MM.1S (cell line): ENCODE measurements around the gene R3HDM4.
"Not testable (repeated sequence)": the region's sequence is repeated elsewhere in the genome, so short reads cannot be mapped to it uniquely, and the experiment has no call there.

ENCODE experiments used
- DNase-seq: peaks from one replicate; pipeline ENCODE4 v3.0.0-alpha.2; 2015
- H2AFZ ChIP-seq: fragments of 300-600 bp; sonication (generic); 2 replicates; pipeline ENCODE4 v1.6.0; 2016; ENCODE audit warnings: antibody characterized with exemption, low read length
- H3F3A ChIP-seq: fragments of 300-600 bp; sonication (generic); 2 replicates; pipeline ENCODE4 v1.6.1; 2016; ENCODE audit warnings: mild to moderate bottlenecking, antibody characterized with exemption, low read length, moderate library complexity, mixed read lengths; ENCODE audit not compliant: insufficient read depth
- H3K27ac ChIP-seq: fragments of 300-600 bp; sonication (generic); 2 replicates; pipeline ENCODE4 v1.5.1; 2016; ENCODE audit warnings: mild to moderate bottlenecking, low read length
- H3K27me3 ChIP-seq: fragments of 300-600 bp; sonication (generic); replicated peaks from 2 replicates; pipeline ENCODE4 v1.6.0; 2016; ENCODE audit warnings: low read length; ENCODE audit not compliant: insufficient read depth
- H3K36me3 ChIP-seq: fragments of 300-600 bp; sonication (generic); replicated peaks from 2 replicates; pipeline ENCODE4 v1.6.1; 2016; ENCODE audit warnings: mild to moderate bottlenecking, low read length, mixed read lengths; ENCODE audit not compliant: insufficient read depth
- H3K4me1 ChIP-seq: fragments of 300-600 bp; sonication (generic); 2 replicates; pipeline ENCODE4 v1.6.1; 2016; ENCODE audit warnings: low read length, mixed read lengths
- H3K4me2 ChIP-seq: fragments of 300-600 bp; sonication (generic); 2 replicates; pipeline ENCODE4 v1.6.0; 2016; ENCODE audit warnings: low read depth, low read length
- H3K4me3 ChIP-seq: fragments of 300-600 bp; sonication (generic); 2 replicates; pipeline ENCODE4 v1.5.1; 2016; ENCODE audit warnings: low read length, mixed read lengths
- H3K79me2 ChIP-seq: fragments of 300-600 bp; sonication (generic); 2 replicates; pipeline ENCODE4 v1.6.1; 2016; ENCODE audit warnings: mixed run types, low read length, mixed read lengths
- H3K9ac ChIP-seq: fragments of 300-600 bp; sonication (generic); 2 replicates; pipeline ENCODE4 v1.6.1; 2016; ENCODE audit warnings: low read length, mixed read lengths
- H3K9me2 ChIP-seq: fragments of 300-600 bp; sonication (generic); replicated peaks from 2 replicates; pipeline ENCODE4 v1.6.1; 2016; ENCODE audit warnings: mild to moderate bottlenecking, low read length, mixed read lengths; ENCODE audit not compliant: insufficient read depth
- H3K9me3 ChIP-seq: fragments of 300-600 bp; sonication (generic); replicated peaks from 2 replicates; pipeline ENCODE4 v1.6.1; 2016; ENCODE audit warnings: mild to moderate bottlenecking, low read length, mixed read lengths; ENCODE audit not compliant: insufficient read depth
- H4K20me1 ChIP-seq: fragments of 300-600 bp; sonication (generic); 2 replicates; pipeline ENCODE4 v1.6.1; 2016; ENCODE audit warnings: mild to moderate bottlenecking, low read length, moderate library complexity, mixed read lengths; ENCODE audit not compliant: insufficient read depth
- EZH2 ChIP-seq: fragments of 300-600 bp; sonication (generic); optimal IDR thresholded peaks from 2 replicates; pipeline ENCODE3; 2017; ENCODE audit warnings: low read depth, mild to moderate bottlenecking, antibody characterized with exemption, low read length, mixed read lengths
- EZH2phosphoT487 ChIP-seq: fragments of 300-600 bp; sonication (generic); IDR thresholded peaks from 2 replicates; pipeline ENCODE4 v1.6.1; 2018; ENCODE audit warnings: antibody characterized with exemption, low read length
- TF ChIP-seq, protein P1 (sequence below): fragments of 300-600 bp; sonication (generic); IDR thresholded peaks from 2 replicates; pipeline ENCODE4 v1.5.1; 2016; ENCODE audit warnings: antibody characterized with exemption, low read length, mixed read lengths

The R3HDM4 gene

DNA sequence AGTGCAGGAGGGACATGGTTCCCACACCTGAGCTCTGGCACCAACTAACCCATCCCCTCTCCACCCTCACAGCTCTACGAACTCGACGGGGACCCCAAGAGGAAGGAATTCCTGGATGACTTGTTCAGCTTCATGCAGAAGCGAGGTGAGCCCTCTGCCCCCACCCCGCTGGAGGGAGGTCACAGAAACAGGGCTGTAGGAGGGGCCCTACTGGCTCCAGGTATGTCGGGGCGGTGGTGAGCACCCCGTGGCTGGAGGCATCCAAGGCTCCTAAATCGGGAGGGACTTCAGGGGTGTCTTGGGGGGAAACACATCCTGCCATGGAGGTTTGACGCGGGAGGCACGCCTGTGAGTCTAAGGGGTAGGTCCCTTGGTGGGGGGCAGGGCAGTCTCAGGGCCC is 47.0 kb upstream of the R3HDM4 start:
- Histone ChIP-seq H3K79me2 (peaks cover 3% of the 10 kb centered on the region; the same call in 1 of the 2 replicates), H3K27me3 (no peaks in the 10 kb centered on the region), H3K36me3 (peaks cover 2% of the 10 kb centered on the region; the same call in 1 of the 2 replicates), H3K4me2 (no peak overlapping the region), H4K20me1 (no peaks in the 10 kb centered on the region), H3K9ac (no peak overlapping the region), H3K4me1 (no peaks in the 10 kb centered on the region), H3F3A (no peaks in the 10 kb centered on the region), H3K9me2 (no peaks in the 10 kb centered on the region), H3K4me3 (no peak overlapping the region), H3K27ac (no peak overlapping the region), H2AFZ (no peak overlapping the region), H3K9me3 (no peaks in the 10 kb centered on the region)
- no peak for DNase-seq
- TF ChIP-seq EZH2 = no peak

DNA sequence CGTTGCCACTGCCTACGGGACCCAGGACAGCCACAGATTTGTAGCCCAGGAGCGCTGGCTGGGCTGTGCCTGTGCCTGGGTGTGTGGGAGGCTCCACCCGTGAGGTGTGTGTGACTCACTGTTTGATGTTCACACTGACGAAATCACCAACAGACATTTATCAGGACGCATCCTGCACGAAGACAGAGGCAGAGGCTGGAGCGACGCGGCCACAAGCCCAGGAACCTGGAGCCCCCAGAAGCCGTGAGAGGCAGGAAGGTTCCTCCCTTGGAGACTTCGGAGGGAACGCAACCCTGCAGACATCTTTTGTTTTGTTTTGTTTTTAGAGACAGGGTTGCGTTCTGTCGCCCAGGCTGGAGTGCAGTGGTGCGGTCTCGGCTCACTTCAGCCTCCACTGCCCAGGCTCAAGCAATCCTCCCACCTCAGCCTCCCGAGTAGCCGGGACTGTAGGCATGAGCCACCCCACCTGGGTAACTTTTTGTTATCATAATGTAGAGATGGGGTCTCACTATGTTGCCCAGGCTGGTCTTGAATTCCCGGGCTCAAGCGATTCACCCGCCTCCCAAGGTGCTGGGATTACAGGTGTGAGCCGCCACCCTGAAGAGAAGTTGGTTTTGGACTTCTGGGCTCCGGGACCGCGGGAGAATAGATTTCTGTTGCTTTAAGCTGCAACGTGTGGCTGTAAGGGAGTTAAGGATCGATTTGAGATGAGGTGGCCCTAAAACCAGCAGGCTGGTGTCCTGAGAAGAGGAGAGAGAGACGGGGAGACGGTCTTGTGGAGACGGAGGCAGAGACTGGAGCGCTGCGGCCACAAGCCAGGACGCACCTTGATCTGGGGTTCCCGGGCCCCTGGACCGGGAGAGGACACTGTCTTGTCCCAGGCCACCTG is 46.2 kb upstream of the R3HDM4 start:
- H3K4me2 ChIP-seq = no peak overlapping the region
- H3K79me2 ChIP-seq = peaks cover 6% of the 10 kb centered on the region; the same call in 1 of the 2 replicates
- H3K9me2 ChIP-seq = no peaks in the 10 kb centered on the region
- no peaks in the 10 kb centered on the region for H4K20me1 ChIP-seq
- H3K27ac ChIP-seq = no peak overlapping the region
- DNase-seq = no peak
- no peaks in the 10 kb centered on the region for H3K9me3 ChIP-seq
- no peak for TF ChIP-seq EZH2
- TF ChIP-seq EZH2phosphoT487 = no peak
- TF ChIP-seq, protein P1, sequence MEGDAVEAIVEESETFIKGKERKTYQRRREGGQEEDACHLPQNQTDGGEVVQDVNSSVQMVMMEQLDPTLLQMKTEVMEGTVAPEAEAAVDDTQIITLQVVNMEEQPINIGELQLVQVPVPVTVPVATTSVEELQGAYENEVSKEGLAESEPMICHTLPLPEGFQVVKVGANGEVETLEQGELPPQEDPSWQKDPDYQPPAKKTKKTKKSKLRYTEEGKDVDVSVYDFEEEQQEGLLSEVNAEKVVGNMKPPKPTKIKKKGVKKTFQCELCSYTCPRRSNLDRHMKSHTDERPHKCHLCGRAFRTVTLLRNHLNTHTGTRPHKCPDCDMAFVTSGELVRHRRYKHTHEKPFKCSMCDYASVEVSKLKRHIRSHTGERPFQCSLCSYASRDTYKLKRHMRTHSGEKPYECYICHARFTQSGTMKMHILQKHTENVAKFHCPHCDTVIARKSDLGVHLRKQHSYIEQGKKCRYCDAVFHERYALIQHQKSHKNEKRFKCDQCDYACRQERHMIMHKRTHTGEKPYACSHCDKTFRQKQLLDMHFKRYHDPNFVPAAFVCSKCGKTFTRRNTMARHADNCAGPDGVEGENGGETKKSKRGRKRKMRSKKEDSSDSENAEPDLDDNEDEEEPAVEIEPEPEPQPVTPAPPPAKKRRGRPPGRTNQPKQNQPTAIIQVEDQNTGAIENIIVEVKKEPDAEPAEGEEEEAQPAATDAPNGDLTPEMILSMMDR = no peak
- no peak overlapping the region for H3K4me3 ChIP-seq
- H3K4me1 ChIP-seq = no peaks in the 10 kb centered on the region
- no peak overlapping the region for H3K9ac ChIP-seq
- no peaks in the 10 kb centered on the region; the same call in 1 of the 2 replicates for H3K36me3 ChIP-seq
- no peak overlapping the region for H2AFZ ChIP-seq
- no peaks in the 10 kb centered on the region for H3K27me3 ChIP-seq
- no peaks in the 10 kb centered on the region for H3F3A ChIP-seq

DNA sequence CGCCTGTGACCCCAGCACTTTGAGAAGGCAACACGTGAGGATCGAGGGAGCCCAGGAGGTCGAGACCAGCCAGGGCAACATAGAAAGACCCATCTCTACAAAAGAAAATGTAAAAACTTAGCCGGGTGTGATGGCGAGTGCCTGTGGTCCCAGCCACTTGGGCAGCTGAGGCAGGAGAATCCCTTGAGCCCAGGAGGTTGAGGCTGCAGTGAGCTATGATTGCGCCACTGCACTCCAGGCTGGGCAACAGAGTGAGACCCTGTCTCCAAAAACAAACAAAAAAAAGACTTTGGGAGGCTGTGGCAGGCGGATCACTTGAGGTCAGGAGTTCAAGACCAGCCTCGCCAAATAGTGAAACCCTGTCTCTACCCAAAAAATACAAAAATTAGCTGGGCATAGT is 44.6 kb upstream of the R3HDM4 start:
- H3K4me3 ChIP-seq, DNase-seq, H3K9ac ChIP-seq, H3K4me1 ChIP-seq, H3K27me3 ChIP-seq, H3K27ac ChIP-seq, H3K9me3 ChIP-seq, H3K36me3 ChIP-seq, H3K9me2 ChIP-seq, H4K20me1 ChIP-seq, H2AFZ ChIP-seq, H3F3A ChIP-seq, H3K4me2 ChIP-seq: not testable (repeated sequence)
- peaks cover 13% of the 10 kb centered on the region; the same call in 1 of the 2 replicates for H3K79me2 ChIP-seq

DNA sequence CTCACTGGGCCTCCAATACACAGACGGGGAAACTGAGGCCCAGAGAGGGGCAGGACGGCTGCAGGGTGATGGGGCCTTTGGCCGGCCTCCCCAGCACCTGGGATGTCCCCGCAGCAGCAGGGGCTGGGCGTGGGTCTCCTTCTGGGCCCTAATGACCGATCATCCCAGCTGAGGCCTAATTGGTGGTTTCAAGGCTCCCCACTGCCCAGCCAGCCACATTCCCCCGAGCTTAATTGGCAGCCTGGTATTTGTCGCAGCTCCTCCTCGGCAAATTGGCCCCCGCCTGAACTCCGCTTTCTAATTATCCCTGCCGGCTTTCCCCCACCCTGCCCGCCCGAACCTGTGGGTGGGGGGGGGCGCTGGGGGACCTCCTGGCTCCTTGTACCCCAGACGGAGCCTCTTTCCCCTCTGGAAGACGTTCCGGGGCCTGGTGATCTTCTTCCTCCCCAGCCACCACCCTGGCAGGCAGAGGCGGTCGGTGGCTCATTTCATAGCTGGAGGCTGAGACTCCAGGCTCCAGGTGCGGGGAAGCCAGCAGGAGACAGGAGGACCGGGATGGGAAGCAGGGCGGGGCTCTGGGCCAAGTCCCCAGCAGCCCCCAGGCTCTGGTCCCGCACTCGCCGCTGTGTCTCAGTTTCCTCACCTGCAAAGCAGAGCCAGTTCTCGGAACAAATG is 43.9 kb upstream of the R3HDM4 start:
- no peak overlapping the region for H2AFZ ChIP-seq
- peaks cover 15% of the 10 kb centered on the region; the same call in 1 of the 2 replicates for H3K79me2 ChIP-seq
- DNase-seq = no peak
- no peaks in the 10 kb centered on the region for H4K20me1 ChIP-seq
- TF ChIP-seq, protein P1 = no peak
- TF ChIP-seq EZH2phosphoT487 (no peak), EZH2 (no peak)
- no peak overlapping the region for H3K4me2 ChIP-seq
- H3K27me3 ChIP-seq = no peaks in the 10 kb centered on the region
- H3K9ac ChIP-seq = no peak overlapping the region
- no peaks in the 10 kb centered on the region for H3K9me2 ChIP-seq
- no peaks in the 10 kb centered on the region for H3K4me1 ChIP-seq
- no peaks in the 10 kb centered on the region for H3K9me3 ChIP-seq
- H3F3A ChIP-seq = no peaks in the 10 kb centered on the region
- H3K4me3 ChIP-seq = no peak overlapping the region
- H3K36me3 ChIP-seq = no peaks in the 10 kb centered on the region
- H3K27ac ChIP-seq = no peak overlapping the region
